Natural killer cell (primary cell): ENCODE results near the gene CCNQ. TPM values are rescaled to one million over a fixed set of nuclear protein-coding genes. Genes with fewer than 3 reads are reported as not detected.
"Not testable (repeated sequence)": the region's sequence is repeated elsewhere in the genome, so short reads cannot be mapped to it uniquely, and the experiment has no call there.

ENCODE experiments used
- ATAC-seq, 3 donors: fragments of 150-1000 bp in 2 of 3; fragments of 200-7000 bp in 1 of 3; cut with Tn5 transposase; 1 replicate in 1 of 3; 2 replicates in 2 of 3; pipeline ENCODE4 v1.10.0; 2021; ENCODE audit warnings: mild to moderate bottlenecking in 2 of 3, moderate library complexity in 2 of 3
- DNase-seq, 2 donors: peaks; one replicate each; pipeline versions ENCODE4 v3.0.0 to v3.0.0-alpha.2; 2013 to 2021; ENCODE audit warnings: mixed read lengths in 1 of 2
- H3K27ac ChIP-seq: one replicate; pipeline ENCODE4 v1.5.1; 2013; ENCODE audit warnings: mild to moderate bottlenecking, low read length
- H3K27me3 ChIP-seq: one replicate; pipeline ENCODE4 v1.6.1; 2013; ENCODE audit warnings: low read length; ENCODE audit not compliant: control insufficient read depth, insufficient read depth
- H3K36me3 ChIP-seq: one replicate; pipeline ENCODE4 v1.6.1; 2013; ENCODE audit warnings: low read length; ENCODE audit not compliant: control insufficient read depth, insufficient read depth
- H3K4me1 ChIP-seq: one replicate; pipeline ENCODE4 v1.6.1; 2013; ENCODE audit warnings: low read length; ENCODE audit not compliant: control insufficient read depth, insufficient read depth
- H3K4me3 ChIP-seq: one replicate; pipeline ENCODE4 v1.5.1; 2013; ENCODE audit warnings: low read length
- H3K9me3 ChIP-seq: one replicate; pipeline ENCODE4 v1.6.1; 2013; ENCODE audit warnings: low read length; ENCODE audit not compliant: control insufficient read depth, insufficient read depth
- H3K27ac Mint-ChIP-seq, 2 donors: one replicate each; pipeline ENCODE4 v1.8.0; 2022; ENCODE audit warnings: mild to moderate bottlenecking in 2 of 2, mixed read lengths in 2 of 2, moderate library complexity in 1 of 2
- H3K27me3 Mint-ChIP-seq, 2 donors: one replicate each; pipeline ENCODE4 v1.8.0; 2022; ENCODE audit warnings: low read depth in 2 of 2, mixed read lengths in 2 of 2
- H3K36me3 Mint-ChIP-seq: one replicate; pipeline ENCODE4 v1.8.0; 2022; ENCODE audit warnings: mixed read lengths
- H3K4me1 Mint-ChIP-seq, 2 donors: one replicate each; pipeline ENCODE4 v1.8.0; 2022; ENCODE audit warnings: mixed read lengths in 2 of 2
- H3K4me3 Mint-ChIP-seq: one replicate; pipeline ENCODE4 v1.8.0; 2022; ENCODE audit warnings: mild to moderate bottlenecking, moderate library complexity, mixed read lengths
- H3K9me3 Mint-ChIP-seq, 2 donors: one replicate each; pipeline ENCODE4 v1.8.0; 2022; ENCODE audit warnings: mixed read lengths in 2 of 2
- WGBS: methylation state at CpG from one replicate; pipeline ENCODE4 v1.1.7; 2013; ENCODE audit warnings: missing lambda C conversion rate; ENCODE audit not compliant: insufficient coverage; 5-methylcytosine and 5-hydroxymethylcytosine counted together
- intact Hi-C: fragments of 100-400 bp; cut with micrococcal nuclease; formaldehyde crosslinking; loops from one replicate; pipeline ENCODE4 v1.14.2; 2022
- total RNA-seq, 4 donors: library from RNA; stranded (reverse); fragments of 120-200 nt in 1 of 4; gene quantifications; one replicate each; pipeline versions ENCODE4 v1.2.3 to v1.2.4, GENCODE V29; 2013 to 2022
- TF ChIP-seq, protein P1 (sequence below): fragments of 200-600 bp; IDR thresholded peaks from one replicate; pipeline ENCODE4 v1.8.0; 2022; ENCODE audit warnings: antibody characterized with exemption

CCNQ gene
- total RNA-seq, 3 donors from 2014 or later (not counting 1 experiment from before 2014, with no cell fraction given) = 9.0 to 17.2 (median 12.5) TPM

DNA sequence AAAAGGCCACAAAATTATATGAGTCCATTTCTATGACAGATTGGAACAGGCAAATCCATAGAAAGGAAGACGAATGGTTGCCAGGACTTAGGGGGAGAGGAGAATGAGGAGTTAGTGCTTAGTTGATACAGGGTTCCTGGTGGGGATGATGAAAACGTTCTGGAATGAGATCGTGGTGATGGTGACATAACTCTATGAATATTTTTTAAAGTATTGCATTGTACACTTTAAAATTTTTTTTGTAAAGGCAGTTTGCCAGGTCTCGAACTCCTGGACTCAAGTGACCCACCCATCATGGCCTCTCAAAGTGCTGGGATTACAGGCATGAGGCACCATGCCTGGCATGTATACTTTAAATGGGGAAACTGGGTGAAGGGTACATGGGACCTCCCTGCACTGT, 9.9 kb upstream of the CCNQ start:
- peaks cover 11% of the 10 kb centered on the region for H3K4me1 ChIP-seq
- H3K4me3 Mint-ChIP-seq = no peak overlapping the region
- no peak for DNase-seq
- no peak overlapping the region for H3K27ac Mint-ChIP-seq
- H3K4me1 Mint-ChIP-seq = peaks cover 0 to 9% of the 10 kb centered on the region in 2 donors
- H3K9me3 Mint-ChIP-seq = no peaks in the 10 kb centered on the region
- WGBS = 70% methylated on average over 2 of the region's 4 CpGs
- intact Hi-C loops = no loop called here
- peaks cover 2 to 29% of the 10 kb centered on the region in 2 donors for H3K27me3 Mint-ChIP-seq
- ATAC-seq = no peak
- H3K27me3 ChIP-seq = no peaks in the 10 kb centered on the region
- H3K9me3 ChIP-seq = no peaks in the 10 kb centered on the region
- no peaks in the 10 kb centered on the region for H3K36me3 Mint-ChIP-seq
- H3K4me3 ChIP-seq = no peak overlapping the region
- no peaks in the 10 kb centered on the region for H3K36me3 ChIP-seq
- TF ChIP-seq, protein P1, sequence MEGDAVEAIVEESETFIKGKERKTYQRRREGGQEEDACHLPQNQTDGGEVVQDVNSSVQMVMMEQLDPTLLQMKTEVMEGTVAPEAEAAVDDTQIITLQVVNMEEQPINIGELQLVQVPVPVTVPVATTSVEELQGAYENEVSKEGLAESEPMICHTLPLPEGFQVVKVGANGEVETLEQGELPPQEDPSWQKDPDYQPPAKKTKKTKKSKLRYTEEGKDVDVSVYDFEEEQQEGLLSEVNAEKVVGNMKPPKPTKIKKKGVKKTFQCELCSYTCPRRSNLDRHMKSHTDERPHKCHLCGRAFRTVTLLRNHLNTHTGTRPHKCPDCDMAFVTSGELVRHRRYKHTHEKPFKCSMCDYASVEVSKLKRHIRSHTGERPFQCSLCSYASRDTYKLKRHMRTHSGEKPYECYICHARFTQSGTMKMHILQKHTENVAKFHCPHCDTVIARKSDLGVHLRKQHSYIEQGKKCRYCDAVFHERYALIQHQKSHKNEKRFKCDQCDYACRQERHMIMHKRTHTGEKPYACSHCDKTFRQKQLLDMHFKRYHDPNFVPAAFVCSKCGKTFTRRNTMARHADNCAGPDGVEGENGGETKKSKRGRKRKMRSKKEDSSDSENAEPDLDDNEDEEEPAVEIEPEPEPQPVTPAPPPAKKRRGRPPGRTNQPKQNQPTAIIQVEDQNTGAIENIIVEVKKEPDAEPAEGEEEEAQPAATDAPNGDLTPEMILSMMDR = no peak
- H3K27ac ChIP-seq = no peak overlapping the region

DNA sequence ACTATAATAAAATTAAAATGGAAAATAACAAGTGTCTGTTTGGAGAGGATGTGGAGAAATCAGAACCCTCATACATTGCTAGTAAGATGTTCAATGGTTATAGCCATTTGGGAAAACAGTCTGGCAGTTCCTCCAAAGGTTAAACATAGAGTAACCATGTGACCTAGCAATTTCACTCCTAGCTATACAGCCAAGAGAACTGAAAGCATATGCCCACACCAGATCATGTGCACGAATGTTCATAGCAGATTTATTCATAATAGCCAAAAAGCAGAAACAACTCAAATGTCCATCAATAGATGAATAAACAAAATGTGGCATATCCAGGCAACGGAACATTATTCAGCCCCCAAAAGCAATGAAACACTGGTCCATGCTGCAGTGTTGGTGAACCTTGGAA, 9.4 kb upstream of the CCNQ start:
- DNase-seq = no peak
- no peaks in the 10 kb centered on the region for H3K36me3 Mint-ChIP-seq
- intact Hi-C loops = no loop called here
- Histone ChIP-seq H3K27ac (no peak overlapping the region), H3K27me3 (no peaks in the 10 kb centered on the region), H3K4me1 (peaks cover 11% of the 10 kb centered on the region), H3K36me3 (no peaks in the 10 kb centered on the region), H3K9me3 (no peaks in the 10 kb centered on the region), H3K4me3 (no peak overlapping the region)
- TF ChIP-seq, protein P1 = no peak
- H3K4me1 Mint-ChIP-seq = peaks cover 0 to 9% of the 10 kb centered on the region in 2 donors
- H3K4me3 Mint-ChIP-seq = no peak overlapping the region
- H3K27me3 Mint-ChIP-seq = peaks cover 0 to 26% of the 10 kb centered on the region in 2 donors
- ATAC-seq = no peak
- WGBS = 100% methylated on average over 2 of the region's 2 CpGs
- H3K9me3 Mint-ChIP-seq = no peaks in the 10 kb centered on the region
- no peak overlapping the region for H3K27ac Mint-ChIP-seq

DNA sequence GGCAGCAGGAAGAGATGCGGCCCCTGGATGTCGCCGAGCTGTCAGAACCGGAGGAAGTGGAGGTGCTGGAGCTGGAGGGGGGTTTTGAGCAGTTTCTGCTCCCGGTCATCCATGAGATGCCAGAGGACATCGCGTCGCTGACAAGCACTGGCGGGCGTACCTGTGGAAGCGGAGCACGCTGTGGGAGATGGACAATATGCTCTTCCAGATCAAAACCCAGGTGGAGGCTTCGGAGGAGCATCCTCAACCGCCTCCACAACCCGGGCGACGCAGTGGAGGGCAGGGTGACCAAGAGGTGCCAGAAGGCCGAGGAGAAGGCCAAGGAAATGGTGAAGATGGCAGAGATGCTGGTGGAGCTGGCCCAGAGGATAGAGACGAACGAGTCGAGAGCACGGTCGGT, 7.6 kb upstream of the CCNQ start:
- Histone ChIP-seq H3K9me3 (no peaks in the 10 kb centered on the region), H3K27me3 (no peaks in the 10 kb centered on the region), H3K36me3 (no peaks in the 10 kb centered on the region), H3K4me3 (no peak overlapping the region), H3K4me1 (peaks cover 11% of the 10 kb centered on the region), H3K27ac (no peak overlapping the region)
- intact Hi-C loops = no loop called here
- Mint-ChIP-seq H3K4me3 (no peak overlapping the region), H3K9me3 (no peaks in the 10 kb centered on the region), H3K27ac (no peak overlapping the region), H3K4me1 (peaks cover 2 to 16% of the 10 kb centered on the region in 2 donors), H3K36me3 (no peaks in the 10 kb centered on the region), H3K27me3 (peaks cover 0 to 26% of the 10 kb centered on the region in 2 donors)
- WGBS = 94% methylated on average over 21 of the region's 23 CpGs
- DNase-seq = no peak
- ATAC-seq = no peak
- TF ChIP-seq, protein P1 = no peak

DNA sequence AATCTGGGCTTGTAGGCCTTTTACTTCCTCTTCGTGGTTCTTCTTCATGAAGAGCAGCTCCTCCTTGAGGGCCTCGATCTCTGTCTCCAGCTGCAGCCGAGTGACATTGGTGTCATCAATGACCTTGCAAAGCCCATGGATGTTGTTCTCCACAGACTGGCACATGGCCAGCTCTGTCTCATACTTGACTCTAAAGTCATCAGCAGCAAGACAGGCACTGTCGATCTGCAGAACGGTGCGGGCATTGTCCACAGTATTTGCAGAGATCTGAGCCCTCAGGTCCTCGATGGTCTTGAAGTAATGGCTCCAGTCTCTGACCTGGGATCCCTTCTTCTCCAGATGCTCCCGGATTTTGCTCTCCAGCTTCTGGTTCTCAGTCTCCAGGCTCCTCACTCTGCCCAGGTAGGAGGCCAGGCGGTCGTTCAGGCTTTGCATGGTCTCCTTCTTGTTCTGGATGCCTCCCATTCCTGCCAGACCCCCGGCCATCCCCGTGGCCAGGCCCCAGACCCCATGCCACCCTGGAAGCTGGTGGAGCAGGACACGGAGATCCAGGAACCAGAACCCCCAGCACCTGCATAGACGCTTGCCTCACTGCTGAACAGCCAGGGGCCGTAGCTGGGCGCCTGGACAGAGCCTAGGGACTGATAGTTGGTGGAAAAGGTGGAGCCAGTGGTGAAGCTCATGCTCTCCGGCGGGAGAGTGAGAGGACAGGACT, 5.9 kb upstream of the CCNQ start:
- H3K9me3 Mint-ChIP-seq, H3K4me3 ChIP-seq, H3K9me3 ChIP-seq, ATAC-seq, H3K36me3 ChIP-seq, DNase-seq, H3K36me3 Mint-ChIP-seq, intact Hi-C loops, H3K4me3 Mint-ChIP-seq, H3K27ac ChIP-seq, H3K27ac Mint-ChIP-seq, H3K27me3 ChIP-seq: not testable (repeated sequence)
- peaks cover 17% of the 10 kb centered on the region for H3K4me1 ChIP-seq
- H3K4me1 Mint-ChIP-seq = peaks cover 12 to 30% of the 10 kb centered on the region in 2 donors
- 86% methylated on average over 14 of the region's 18 CpGs for WGBS
- peaks cover 0 to 26% of the 10 kb centered on the region in 2 donors for H3K27me3 Mint-ChIP-seq
